ENCODE measurements around the gene FIGN.

Gene FIGN

GRCh38 chr2:163735685-163736432 lies at the start of gene FIGN:
Gene FIGN, minus strand, starts transcription at chr2:163736008. Its CDS starts 1,081 bp downstream, at chr2:163734927.
- Mint-ChIP-seq H3K4me3 (peak within 1 kb of the TSS; percentile 71), H3K27ac (no peak within 1 kb of the TSS)
- intact Hi-C loops (cut with micrococcal nuclease): no loop called here

GRCh38 chr2:163785162-163785561 lies 49.4 kb upstream of the FIGN start:
- H3K4me1 Mint-ChIP-seq (ENCODE audit: low read depth): no peaks in the 10 kb centered on the region
- H3K4me3 Mint-ChIP-seq: no peak overlapping the region
- no peak overlapping the region for H3K27ac Mint-ChIP-seq
- intact Hi-C loops (cut with micrococcal nuclease): no loop called here
- no peaks in the 10 kb centered on the region for H3K36me3 Mint-ChIP-seq (ENCODE audit: low read depth)
- H3K27me3 Mint-ChIP-seq: no peaks in the 10 kb centered on the region
- H3K9me3 Mint-ChIP-seq: no peaks in the 10 kb centered on the region

More at GRCh38 chr2:163735685-163736432, at the start of gene FIGN:
- no peaks in the 10 kb centered on the region for H3K36me3 Mint-ChIP-seq (ENCODE audit: low read depth)
- H3K27me3 Mint-ChIP-seq: peaks cover 42% of the 10 kb centered on the region
- H3K4me1 Mint-ChIP-seq (ENCODE audit: low read depth): peaks cover 11% of the 10 kb centered on the region
- no peaks in the 10 kb centered on the region for H3K9me3 Mint-ChIP-seq

GRCh38 chr2:163779970-163780597 lies 44.3 kb upstream of the FIGN start:
- Mint-ChIP-seq H3K27ac (no peak overlapping the region), H3K36me3 (ENCODE audit: low read depth) (no peaks in the 10 kb centered on the region), H3K4me1 (ENCODE audit: low read depth) (no peaks in the 10 kb centered on the region), H3K27me3 (no peaks in the 10 kb centered on the region), H3K4me3 (no peak overlapping the region), H3K9me3 (no peaks in the 10 kb centered on the region)
- intact Hi-C loops (cut with micrococcal nuclease): no loop called here

GRCh38 chr2:163778045-163778781 lies 42.4 kb upstream of the FIGN start:
- Mint-ChIP-seq H3K4me3 (no peak overlapping the region), H3K27me3 (no peaks in the 10 kb centered on the region), H3K36me3 (ENCODE audit: low read depth) (no peaks in the 10 kb centered on the region), H3K4me1 (ENCODE audit: low read depth) (no peaks in the 10 kb centered on the region), H3K9me3 (no peaks in the 10 kb centered on the region), H3K27ac (no peak overlapping the region)
- intact Hi-C loops (cut with micrococcal nuclease): no loop called here

GRCh38 chr2:163775304-163775703 lies 39.5 kb upstream of the FIGN start:
- intact Hi-C loops (cut with micrococcal nuclease): no loop called here
- H3K9me3 Mint-ChIP-seq: peaks cover 11% of the 10 kb centered on the region

GRCh38 chr2:163774862-163775261 lies 39.1 kb upstream of the FIGN start:
- Mint-ChIP-seq H3K27ac (no peak overlapping the region), H3K9me3 (peaks cover 11% of the 10 kb centered on the region), H3K27me3 (no peaks in the 10 kb centered on the region), H3K4me3 (no peak overlapping the region), H3K36me3 (ENCODE audit: low read depth) (no peaks in the 10 kb centered on the region), H3K4me1 (ENCODE audit: low read depth) (no peaks in the 10 kb centered on the region)
- intact Hi-C loops (cut with micrococcal nuclease): no loop called here

More at GRCh38 chr2:163775304-163775703, 39.5 kb upstream of the FIGN start:
- Mint-ChIP-seq H3K4me3 (no peak overlapping the region), H3K27ac (no peak overlapping the region), H3K4me1 (ENCODE audit: low read depth) (no peaks in the 10 kb centered on the region), H3K27me3 (no peaks in the 10 kb centered on the region), H3K36me3 (ENCODE audit: low read depth) (no peaks in the 10 kb centered on the region)

- H3K27me3 Mint-ChIP-seq: no peaks in the 10 kb centered on the region
These were observed 37.5 kb upstream of the FIGN start for GRCh38 chr2:163773276-163773675.

GRCh38 chr2:163771596-163771995 lies 35.8 kb upstream of the FIGN start:
- H3K27me3 Mint-ChIP-seq: no peaks in the 10 kb centered on the region
- no peak overlapping the region for H3K4me3 Mint-ChIP-seq
- intact Hi-C loops (cut with micrococcal nuclease): no loop called here
- no peaks in the 10 kb centered on the region for H3K4me1 Mint-ChIP-seq (ENCODE audit: low read depth)
- no peak overlapping the region for H3K27ac Mint-ChIP-seq
- no peaks in the 10 kb centered on the region for H3K36me3 Mint-ChIP-seq (ENCODE audit: low read depth)
- H3K9me3 Mint-ChIP-seq: peaks cover 11% of the 10 kb centered on the region

More at GRCh38 chr2:163773276-163773675, 37.5 kb upstream of the FIGN start:
- no peaks in the 10 kb centered on the region for H3K36me3 Mint-ChIP-seq (ENCODE audit: low read depth)
- peaks cover 11% of the 10 kb centered on the region for H3K9me3 Mint-ChIP-seq
- intact Hi-C loops (cut with micrococcal nuclease): no loop called here
- no peak overlapping the region for H3K27ac Mint-ChIP-seq
- no peak overlapping the region for H3K4me3 Mint-ChIP-seq
- H3K4me1 Mint-ChIP-seq (ENCODE audit: low read depth): no peaks in the 10 kb centered on the region

- intact Hi-C loops (cut with micrococcal nuclease): no loop called here
- Mint-ChIP-seq H3K9me3 (peaks cover 11% of the 10 kb centered on the region), H3K36me3 (ENCODE audit: low read depth) (no peaks in the 10 kb centered on the region), H3K4me3 (no peak overlapping the region), H3K27me3 (no peaks in the 10 kb centered on the region), H3K27ac (no peak overlapping the region), H3K4me1 (ENCODE audit: low read depth) (no peaks in the 10 kb centered on the region)
These were observed 33.3 kb upstream of the FIGN start for GRCh38 chr2:163768881-163769695.

- intact Hi-C loops (cut with micrococcal nuclease): no loop called here
- Mint-ChIP-seq H3K36me3 (ENCODE audit: low read depth) (no peaks in the 10 kb centered on the region), H3K27me3 (no peaks in the 10 kb centered on the region), H3K4me3 (no peak overlapping the region), H3K9me3 (peaks cover 5% of the 10 kb centered on the region), H3K27ac (no peak overlapping the region), H3K4me1 (ENCODE audit: low read depth) (no peaks in the 10 kb centered on the region)
These were observed 31.3 kb upstream of the FIGN start for GRCh38 chr2:163767097-163767496.

- H3K36me3 Mint-ChIP-seq (ENCODE audit: low read depth): no peaks in the 10 kb centered on the region
- intact Hi-C loops (cut with micrococcal nuclease): no loop called here
- no peak overlapping the region for H3K4me3 Mint-ChIP-seq
- H3K27me3 Mint-ChIP-seq: no peaks in the 10 kb centered on the region
- no peaks in the 10 kb centered on the region for H3K9me3 Mint-ChIP-seq
- H3K27ac Mint-ChIP-seq: no peak overlapping the region
- no peaks in the 10 kb centered on the region for H3K4me1 Mint-ChIP-seq (ENCODE audit: low read depth)
These were observed 28.8 kb upstream of the FIGN start for GRCh38 chr2:163764566-163764965.

- intact Hi-C loops (cut with micrococcal nuclease): no loop called here
- no peak overlapping the region for H3K27ac Mint-ChIP-seq
- H3K4me1 Mint-ChIP-seq (ENCODE audit: low read depth): no peaks in the 10 kb centered on the region
These were observed 23.2 kb upstream of the FIGN start for GRCh38 chr2:163759013-163759412.

GRCh38 chr2:163757814-163758213 lies 22.0 kb upstream of the FIGN start:
- Mint-ChIP-seq H3K9me3 (no peaks in the 10 kb centered on the region), H3K36me3 (ENCODE audit: low read depth) (no peaks in the 10 kb centered on the region), H3K27me3 (no peaks in the 10 kb centered on the region), H3K4me1 (ENCODE audit: low read depth) (no peaks in the 10 kb centered on the region), H3K27ac (no peak overlapping the region), H3K4me3 (no peak overlapping the region)
- intact Hi-C loops (cut with micrococcal nuclease): no loop called here

More at GRCh38 chr2:163759013-163759412, 23.2 kb upstream of the FIGN start:
- Mint-ChIP-seq H3K9me3 (no peaks in the 10 kb centered on the region), H3K27me3 (no peaks in the 10 kb centered on the region), H3K4me3 (no peak overlapping the region), H3K36me3 (ENCODE audit: low read depth) (no peaks in the 10 kb centered on the region)
